NCI-H748 (cell line): ENCODE data around the gene CD8A.
A peak's percentile ranks its signal among the peaks of the same experiment; 100 is the strongest.

Experiments used
- DNase-seq: peaks from one replicate; lab custom pipeline; 2025; ENCODE audit not compliant: unreplicated experiment; lab: John Stamatoyannopoulos, UW

Gene CD8A

DNA sequence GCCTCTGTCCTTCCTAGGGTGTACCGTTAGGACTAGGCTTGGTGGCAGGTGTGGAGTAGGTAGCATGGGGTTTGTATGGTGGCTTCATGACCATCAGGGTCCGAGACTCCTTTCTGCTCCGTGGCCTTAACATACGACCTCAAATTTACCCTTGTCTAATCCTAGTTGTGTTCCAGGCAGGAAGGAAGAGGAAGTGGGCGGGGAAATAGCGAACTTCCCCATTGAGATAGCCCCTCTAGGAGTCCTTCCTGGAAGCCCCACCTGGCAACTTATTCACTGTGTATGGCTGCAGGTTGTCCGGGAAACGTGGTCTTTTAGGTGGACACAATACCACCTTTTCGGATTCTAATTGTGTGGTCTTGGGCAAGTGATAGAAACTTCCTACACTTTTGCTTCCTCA lies 9.3 kb downstream of the CD8A start:
- DNase-seq = no peak

DNA sequence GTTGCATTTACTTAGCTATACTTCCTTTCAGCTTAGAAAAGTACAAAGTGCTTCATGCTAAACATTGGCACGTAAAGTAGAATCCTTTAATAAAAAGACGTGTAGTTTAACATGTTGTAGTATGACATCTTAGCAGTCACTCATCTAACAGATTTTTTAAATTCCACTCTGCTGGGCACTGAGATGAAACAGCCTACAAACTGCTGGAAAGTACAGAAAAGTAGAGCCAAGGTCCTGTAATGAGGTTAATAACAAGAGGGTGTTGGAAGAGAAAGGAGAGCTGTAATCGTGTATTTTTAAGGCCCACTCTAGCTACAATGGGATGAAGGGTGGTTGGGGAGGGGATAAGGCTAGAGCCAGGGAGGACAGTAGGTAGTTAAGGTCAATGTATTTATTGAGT lies 10.7 kb downstream of the CD8A start:
- DNase-seq = no peak

DNA sequence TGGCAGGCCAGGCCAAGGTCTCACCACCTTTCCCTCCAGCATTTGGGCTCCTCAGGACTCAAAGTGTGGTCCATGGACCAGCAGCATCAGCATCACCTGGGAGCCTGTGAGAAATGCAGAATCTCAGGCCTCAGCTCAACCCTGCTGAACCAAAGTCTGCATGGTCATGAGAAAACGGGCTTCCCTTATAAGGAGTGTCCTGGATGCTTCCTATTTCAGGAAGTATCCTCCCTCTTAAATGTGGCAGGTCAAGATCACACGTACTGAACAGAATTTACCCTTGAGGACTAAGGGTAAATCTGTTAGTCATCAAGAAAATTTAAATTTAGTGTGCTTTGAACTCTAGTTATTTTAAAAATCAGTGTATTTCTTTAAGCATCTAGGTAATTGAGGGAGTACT lies 11.8 kb downstream of the CD8A start:
- no peak for DNase-seq

DNA sequence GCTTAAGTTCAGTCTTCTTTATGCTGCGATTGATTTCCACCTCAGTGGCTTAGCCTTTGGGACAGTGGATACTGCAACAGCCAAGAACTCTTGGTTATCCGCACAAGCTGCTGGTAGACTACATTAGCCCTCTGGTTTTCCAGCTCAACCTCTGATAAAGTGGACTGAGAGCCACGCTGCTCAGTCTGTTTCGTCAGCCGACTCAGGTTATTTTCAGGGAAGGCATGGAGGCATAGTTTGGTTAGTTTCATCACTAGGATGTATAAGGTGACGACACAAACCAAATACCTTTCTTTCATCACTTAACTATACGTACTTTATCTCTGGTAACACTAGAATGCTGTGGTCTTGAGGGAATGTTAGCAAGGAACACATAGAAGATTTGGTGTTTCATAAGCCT lies 14.2 kb downstream of the CD8A start:
- no peak for DNase-seq

DNA sequence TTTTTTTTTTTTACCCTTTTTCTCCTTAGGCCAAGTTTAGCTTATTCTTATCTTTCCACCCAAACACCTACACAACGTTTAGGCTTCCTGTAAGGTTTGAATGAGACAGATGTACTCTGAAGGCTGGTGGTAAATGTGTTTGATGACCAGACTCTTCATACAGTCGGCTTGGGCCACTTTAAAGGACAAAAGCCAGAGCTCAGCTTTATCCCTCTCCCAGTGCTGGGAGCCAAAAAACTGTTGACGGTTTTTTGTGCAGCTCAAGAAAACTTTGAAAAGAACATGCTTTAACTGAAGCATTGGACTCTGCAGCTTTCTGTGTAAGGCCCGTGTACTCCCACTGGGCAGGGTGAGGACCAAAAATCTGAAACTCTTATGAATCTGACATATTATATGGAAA lies 15.4 kb downstream of the CD8A start:
- DNase-seq = no peak

DNA sequence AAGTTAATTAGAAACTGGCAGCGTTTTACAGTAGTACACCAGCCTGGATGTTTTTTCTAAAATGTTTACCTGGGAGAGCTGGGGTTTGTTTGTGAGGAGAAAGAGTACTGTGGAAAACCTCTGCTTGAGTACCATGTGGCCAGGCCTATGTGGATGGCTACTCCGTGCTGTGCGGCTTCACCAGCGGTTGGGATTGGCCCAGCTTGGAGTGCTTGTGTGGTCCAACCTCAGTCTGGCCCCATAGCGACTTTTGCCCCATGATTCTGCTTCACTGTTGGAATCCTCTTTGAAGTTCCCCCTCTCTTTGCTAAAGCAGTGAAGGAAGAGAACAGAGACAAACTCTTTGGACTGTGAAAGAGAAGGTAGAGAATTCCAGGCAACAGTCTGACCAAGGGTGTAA lies 15.9 kb downstream of the CD8A start:
- no peak for DNase-seq

DNA sequence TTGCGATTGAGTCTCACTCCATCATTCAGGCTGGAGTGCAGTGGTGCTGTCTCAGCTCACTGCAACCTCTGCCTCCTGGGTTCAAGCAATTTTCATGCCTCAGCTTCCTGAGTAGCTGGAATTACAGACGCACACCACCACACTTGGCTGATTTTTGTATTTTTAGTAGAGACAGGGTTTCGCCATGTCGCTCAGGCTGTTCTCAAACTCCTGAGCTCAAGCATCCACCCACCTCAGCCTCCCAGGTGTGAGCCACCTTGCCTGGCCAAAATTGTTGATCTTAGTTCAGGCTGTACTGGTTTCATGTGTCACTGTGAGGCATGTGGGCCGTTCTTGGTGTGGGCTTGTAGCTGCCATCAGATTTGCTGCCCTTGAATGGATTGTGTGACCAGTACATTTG lies 18.1 kb downstream of the CD8A start:
- no peak for DNase-seq

DNA sequence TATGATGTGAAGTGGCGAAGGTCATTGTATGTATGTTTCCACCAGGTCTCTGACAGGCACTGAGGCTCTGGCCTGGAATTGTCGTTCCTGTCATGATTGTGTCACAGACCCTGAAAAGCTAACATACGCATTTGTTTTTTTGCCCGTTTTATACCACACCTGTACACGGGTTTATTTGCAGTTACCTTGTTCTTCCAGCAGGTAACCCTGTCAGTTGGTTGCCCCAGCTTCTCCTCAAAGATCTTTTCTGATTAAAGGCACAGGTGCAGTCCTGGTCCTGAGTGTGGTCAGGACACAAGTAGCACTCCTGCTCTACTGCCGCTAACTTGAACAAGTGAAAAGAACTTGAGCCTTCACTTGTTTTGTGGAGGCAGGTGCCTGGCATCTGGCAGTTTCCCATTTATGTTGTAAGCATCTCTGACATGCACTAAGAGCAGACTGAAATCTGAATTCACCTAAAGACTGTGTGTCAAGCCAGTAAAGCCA lies 19.9 kb downstream of the CD8A start:
- DNase-seq = no peak

DNA sequence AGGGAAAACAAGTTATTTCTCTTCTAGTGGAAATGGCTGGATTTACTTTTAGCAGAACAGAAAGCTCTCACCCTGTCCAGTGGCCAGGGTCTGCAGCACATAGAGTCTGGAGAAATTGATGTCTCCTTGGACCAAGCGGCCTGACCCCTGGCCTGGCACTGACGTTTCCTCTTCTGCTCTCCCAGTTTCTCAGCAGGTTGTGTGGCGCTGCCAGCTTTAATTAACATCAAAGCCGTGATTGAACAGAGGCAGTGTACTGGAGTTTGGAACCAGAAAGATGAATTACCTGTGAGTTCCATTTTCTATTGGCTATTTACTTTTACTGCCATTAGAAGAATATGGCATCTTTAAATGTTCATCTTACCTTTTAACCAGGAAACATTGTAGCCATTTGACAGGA lies 20.9 kb downstream of the CD8A start:
- no peak for DNase-seq

DNA sequence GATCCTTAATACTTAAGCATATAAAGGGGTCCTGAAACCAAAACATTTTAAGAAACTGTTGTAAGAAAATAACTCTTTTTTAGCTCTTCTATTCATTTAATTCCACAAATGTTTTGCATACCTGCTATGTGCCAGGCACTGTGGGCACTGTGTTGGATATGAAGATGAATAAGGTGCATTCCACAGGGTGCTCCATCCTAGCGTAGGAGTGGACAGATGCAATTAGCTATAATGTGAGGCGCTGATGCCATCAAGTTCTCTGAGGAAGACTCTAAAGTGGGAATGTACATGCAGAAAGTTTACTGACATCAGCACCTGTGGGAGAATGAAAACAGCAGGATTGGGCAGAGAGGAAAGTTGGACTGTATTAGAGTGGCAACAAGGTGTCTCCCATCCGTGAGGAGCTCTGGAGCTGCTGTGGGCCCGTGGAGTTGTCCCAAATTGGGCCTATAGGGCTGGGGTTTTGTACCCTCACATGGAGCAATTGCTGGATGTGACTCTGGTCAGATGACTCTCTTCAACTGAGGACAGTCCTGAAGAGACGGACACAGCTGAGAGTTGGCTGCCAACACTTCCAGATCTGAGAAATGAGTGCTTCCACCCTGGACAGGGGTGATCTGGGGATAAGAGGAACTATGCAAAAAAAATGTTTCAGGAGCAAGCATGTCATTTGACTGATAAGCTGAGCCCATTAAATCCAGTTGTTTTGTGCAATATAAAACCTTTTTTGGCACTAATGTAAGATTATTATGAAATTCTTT lies 22.3 kb downstream of the CD8A start:
- DNase-seq = no peak

DNA sequence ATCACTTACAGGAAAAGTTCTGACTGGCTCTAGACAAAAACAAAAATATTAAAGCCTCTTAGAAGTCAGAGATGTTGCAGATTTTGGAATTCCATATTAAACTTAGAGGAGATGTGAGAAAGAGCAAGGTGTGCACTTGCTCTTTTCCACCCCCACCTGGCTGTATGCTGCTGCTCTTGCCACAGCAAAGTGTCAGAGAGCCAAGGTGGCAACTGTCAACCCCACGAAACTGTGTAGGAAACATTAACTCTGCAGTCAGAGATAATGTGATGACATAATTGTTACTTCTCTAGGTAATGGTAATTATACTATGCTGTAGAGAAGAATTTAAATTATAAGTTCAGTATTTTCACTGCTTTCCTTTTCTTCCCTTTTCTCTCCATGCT lies 25.4 kb downstream of the CD8A start:
- DNase-seq = no peak

DNA sequence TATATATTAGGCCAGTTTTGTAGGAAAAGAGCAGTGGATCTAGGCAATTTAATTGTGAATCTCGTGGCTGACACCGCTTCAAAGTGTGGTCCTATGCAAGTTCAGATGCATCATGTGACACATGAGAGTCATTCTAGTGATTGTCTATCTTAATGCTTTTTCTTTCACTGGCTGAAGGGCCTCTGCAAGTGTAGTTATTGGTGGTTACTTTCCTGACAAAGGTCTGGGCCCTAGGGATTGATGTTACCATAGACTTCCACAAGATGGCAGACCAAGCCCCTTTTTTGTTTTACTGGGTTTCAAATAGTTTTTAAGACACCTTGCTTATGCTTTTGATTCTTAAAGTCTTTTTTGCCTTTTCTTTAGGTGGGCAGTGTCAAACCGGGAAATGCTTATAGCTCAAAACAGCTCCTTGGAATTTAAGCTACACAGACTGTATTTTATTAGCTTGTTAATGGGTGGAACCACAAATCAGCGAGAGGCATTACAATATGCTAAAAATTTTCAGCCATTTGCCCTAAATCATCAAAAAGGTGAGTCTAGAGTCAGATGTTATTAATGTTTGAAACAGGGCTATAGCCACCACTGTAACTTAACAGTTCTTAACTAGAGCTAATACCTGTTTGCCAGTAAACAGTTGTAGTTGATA lies 25.9 kb downstream of the CD8A start:
- DNase-seq = peak; percentile 19

DNA sequence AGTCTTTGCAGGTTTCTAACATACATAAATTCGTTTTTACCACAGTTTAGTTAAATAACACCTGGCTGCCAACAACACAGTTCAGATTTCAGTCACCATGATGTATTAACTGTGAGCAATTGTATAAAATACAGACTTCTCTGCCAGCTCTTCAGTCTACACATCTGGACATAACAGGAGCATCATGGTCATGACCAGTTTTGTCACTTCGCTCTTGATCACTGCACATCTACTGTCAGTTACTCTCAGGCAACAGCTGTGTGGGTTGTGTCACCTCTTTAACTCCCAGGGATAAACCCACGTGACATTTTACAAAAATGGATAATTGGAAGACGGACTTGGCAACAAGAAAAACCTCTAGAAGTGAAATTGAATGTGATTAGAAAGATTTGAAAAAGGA lies 30.3 kb downstream of the CD8A start:
- no peak for DNase-seq

DNA sequence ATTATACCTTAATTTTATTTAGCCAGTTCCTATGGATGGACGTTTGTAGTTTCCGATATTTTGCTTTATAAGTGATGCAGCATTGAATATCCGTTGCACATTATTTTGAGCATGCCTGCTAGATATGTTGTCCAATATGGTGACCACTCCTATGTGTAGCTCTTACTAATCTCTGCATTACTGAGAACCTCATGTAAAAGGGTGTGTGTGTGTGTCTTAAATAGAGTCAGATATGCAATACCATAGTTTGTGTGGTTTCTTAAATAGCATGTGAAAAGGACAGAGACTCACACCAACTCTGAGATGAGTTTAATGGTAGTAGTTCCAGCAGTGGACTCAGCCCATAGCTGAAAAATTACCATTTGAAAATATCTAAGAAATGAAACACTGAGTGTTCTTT lies 32.3 kb downstream of the CD8A start:
- DNase-seq = no peak

DNA sequence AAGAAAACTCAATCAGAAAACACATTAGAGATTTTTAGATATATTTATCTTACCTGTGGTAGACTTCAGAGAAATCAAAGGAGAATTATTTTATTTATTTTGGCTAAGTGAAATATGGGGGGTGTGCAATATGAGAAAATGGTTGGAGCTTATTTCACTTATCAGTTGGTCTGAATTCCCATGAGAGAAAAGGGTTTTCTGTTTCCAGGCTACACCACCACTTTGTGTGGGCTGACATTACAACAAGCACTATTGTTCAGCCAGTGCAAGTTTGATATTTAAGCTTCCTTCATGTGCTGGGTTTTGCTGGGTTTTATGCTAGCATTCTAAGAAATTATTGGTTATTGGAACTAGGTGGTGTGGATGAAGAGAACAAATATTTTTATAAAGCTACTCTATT lies 37.1 kb downstream of the CD8A start:
- DNase-seq = no peak

DNA sequence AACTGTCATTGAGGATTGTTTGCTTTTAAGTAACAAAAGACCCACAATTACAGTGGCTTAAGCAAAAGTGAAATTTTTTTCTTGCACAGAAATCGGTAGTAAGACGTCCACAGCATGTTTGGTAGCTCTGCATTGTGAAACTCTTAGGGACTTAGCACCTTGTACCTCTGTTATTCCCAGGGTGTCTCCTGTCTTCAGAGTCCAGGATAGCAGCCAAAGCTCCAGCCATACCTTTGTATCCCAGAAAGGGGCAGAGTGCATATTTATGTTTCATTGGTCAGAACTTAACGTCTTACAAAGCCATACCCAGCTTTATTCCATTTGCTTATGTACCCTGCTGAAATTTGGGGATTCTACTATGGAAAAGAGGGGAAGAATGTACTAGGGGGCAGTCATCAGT lies 37.8 kb downstream of the CD8A start:
- DNase-seq = no peak

DNA sequence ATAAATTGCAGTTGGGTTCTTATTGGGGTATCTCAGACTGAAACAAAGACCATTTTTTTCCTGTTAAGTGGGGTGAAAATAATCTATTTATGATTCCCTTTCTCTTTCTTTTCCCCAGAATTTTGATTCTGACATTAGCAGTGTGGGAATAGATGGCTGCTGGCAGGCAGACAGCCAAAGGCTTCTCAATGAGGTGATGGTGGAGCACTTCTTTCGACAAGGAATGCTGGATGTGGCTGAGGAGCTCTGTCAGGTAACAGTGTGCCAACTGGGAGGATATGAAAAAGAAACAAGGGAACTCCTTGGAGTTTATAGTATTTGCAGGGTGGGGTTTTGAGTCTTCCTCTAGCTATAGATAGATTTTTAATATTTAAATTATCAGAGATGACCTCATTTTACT lies 38.9 kb downstream of the CD8A start:
- no peak for DNase-seq

DNA sequence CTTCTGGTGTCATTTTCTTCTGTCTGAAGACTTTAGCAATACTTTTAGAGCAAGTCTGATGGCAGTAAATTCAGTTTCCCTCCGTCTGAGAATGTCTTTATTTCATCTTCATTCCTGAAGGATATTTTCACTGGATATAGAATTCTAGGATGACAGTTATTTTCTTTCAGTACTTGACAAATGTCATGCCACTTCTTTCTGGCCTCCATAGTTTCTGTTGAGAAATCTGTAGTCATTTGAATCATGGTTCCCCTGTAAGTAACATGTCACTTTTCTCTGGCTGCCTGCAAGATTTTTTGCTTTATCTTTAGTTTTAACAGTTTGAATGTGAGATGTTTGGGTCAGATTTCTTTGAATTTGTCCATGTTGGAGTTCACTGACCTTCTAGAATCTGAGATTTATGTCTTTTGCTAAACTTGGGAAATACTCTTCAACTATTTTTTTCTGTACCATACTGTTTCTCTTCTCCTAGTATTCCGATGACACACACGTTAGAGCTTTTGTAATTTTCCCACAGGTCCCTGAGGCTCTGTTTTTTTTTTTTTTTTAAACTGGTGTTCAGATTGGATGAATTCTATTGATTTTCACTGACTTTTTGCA lies 40.4 kb downstream of the CD8A start:
- DNase-seq = no peak

DNA sequence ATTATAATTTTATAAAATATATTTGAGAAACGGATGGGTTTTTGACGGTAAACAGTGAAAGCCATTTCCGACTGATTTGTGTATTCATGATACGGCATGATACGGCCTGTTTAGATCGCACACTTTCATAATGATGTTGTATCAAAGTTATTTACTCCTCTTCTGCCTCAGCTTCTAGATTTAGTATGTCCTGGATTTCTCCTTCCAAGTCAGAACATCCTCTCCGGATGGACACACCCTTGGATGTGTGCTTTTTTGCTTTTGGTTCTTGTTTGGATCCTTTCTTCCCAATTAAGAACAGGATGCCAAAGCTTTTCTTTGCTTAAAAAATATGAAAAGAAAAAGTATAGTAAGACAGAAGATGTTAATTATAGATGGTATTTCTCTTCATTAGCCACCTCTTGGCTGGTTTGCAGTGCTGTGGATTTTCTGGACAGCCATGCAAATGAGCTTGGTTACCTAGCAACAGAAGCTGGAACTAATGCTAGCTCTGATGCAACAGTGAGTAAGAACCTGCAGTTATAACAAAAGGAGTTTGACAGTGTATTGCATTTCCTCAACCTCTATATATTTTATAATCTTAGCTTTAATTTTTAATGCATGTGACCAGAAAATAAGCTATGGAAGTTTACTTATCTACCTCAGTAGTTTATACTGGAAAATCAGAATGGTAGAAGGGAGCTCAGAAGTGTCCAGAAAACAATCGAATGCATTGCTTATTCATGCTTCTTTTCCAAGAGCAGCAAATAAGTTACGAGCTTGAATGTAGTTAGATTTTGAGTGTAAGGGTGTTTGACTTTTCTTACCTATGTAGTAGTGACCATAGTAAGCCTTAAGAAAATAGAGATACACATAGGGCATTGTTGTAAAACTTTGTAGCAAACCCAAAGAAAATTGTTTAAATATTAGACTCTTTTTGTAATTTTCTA lies 42.7 kb downstream of the CD8A start:
- peak; percentile 49 for DNase-seq

DNA sequence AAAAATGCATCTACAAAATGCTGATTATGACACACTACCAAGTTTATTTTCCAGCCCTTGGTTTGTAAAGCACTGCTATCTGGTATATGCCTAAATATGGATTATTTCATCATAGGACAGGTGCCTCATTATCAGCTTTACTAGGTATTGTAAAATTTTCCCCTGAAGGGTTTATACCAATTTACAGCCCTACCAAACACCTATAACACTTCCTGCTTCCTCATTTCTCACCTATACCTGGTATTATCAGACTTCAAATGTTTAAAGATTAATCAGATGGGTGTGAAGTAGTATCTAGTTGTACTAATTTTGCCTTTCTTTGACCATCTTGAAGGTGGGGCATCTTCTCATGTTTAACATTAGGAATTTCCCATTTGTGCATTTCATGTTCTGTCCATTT lies 43.8 kb downstream of the CD8A start:
- no peak for DNase-seq

DNA sequence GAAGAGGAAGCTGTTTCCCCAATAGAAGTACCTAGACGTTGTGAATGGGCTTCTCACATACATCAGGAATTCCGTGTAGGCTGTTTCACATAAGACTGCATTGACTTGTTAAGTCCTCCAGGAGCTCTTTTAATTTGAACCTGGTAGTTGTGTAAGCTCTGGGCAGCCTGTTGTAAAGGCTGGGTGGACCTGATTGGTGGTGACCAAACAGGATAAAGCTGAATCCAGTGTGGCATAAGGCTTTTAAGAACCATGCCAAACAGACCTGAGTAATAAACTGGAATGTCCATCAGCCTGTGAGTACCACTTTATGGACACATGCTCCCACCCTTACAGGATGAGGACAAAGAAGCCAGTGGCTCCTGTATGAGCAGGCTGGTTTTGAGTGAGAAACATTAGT lies 46.6 kb downstream of the CD8A start:
- DNase-seq = no peak
